HFFc6 (cell line): ENCODE measurements around the gene FASTKD3. TPM values are rescaled to one million over a fixed set of nuclear protein-coding genes. Genes with fewer than 3 reads are reported as not detected.
A peak's percentile ranks its signal among the peaks of the same experiment; 100 is the strongest.

Source experiments
- DNase-seq: peaks from one replicate; pipeline ENCODE4 v3.0.0-alpha.2; 2018
- H3K27ac Mint-ChIP-seq: 2 replicates; pipeline ENCODE4 v1.8.0; 2020; ENCODE audit warnings: mild to moderate bottlenecking, mixed read lengths
- H3K27me3 Mint-ChIP-seq: 2 replicates; pipeline ENCODE4 v1.8.0; 2021; ENCODE audit warnings: mild to moderate bottlenecking, moderate library complexity, mixed read lengths; ENCODE audit not compliant: insufficient read depth
- H3K36me3 Mint-ChIP-seq: 2 replicates; pipeline ENCODE4 v1.8.0; 2021; ENCODE audit warnings: low read depth, mixed read lengths
- H3K4me1 Mint-ChIP-seq: 2 replicates; pipeline ENCODE4 v1.8.0; 2020; ENCODE audit warnings: low read depth, mixed read lengths
- H3K4me3 Mint-ChIP-seq: 2 replicates; pipeline ENCODE4 v1.8.0; 2020; ENCODE audit warnings: mild to moderate bottlenecking, moderate library complexity, mixed read lengths
- H3K9me3 Mint-ChIP-seq: 2 replicates; pipeline ENCODE4 v1.8.0; 2020; ENCODE audit warnings: mild to moderate bottlenecking, mixed read lengths
- total RNA-seq, 6 experiments: library from RNA; stranded (reverse); fragmentation: NEBNext Ultra II Directional; extraction: Animal tissue kit (Norgen Biotek cat#: 25700); gene quantifications; 2 replicates in 1 of 6; 3 replicates in 5 of 6; pipeline ENCODE4 v1.2.3, GENCODE V29; 2021
- TF ChIP-seq, protein P1 (sequence below): fragments of 200-600 bp; sonication (generic); IDR thresholded peaks from 2 replicates; pipeline ENCODE4 v1.5.0; 2021; ENCODE audit warnings: antibody characterized with exemption, mild to moderate bottlenecking

Gene FASTKD3
- total RNA-seq, 6 experiments from 2014 or later = 6.6 to 8.5 (median 7.9) TPM

DNA sequence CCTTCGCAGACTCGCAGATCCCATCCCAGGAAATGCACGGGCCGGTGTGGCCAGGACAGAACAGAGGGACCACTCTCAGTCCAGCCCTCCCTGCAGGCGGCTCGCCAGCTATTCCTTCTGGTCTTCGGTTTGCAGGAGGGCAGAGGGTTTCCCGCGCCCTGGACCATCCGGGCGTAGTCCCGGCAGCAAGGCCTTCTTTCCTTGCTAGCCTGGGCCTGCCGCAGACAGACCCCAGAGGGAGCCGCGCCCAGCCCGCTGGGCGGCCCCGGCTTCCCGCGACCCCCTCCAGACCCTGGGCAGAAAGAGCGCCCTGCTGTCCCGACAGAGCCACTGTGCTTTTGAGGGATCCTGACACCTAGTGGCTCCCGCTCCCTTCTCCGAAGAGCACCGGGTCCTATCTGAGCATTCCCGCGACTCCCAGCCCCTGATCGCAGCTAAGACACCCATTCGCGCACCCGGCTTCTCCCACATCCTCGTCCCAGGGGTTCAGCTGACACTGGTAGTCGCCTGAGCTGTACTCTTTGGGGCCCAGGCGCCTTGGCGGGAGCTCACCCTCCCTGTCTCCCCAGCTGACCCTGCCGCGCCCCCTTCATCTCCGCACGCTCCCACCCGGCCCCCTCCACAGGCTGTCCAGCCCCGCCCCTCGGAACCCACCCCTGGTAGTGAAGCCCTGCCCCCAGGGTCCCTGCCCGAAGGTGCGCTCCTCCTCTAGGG, 19.0 kb downstream of the FASTKD3 start:
- Mint-ChIP-seq H3K9me3 (no peaks in the 10 kb centered on the region), H3K4me1 (no peaks in the 10 kb centered on the region), H3K4me3 (peak overlapping the region; percentile 11; the same call in 1 of the 2 replicates), H3K27ac (no peak overlapping the region), H3K27me3 (peaks cover 41% of the 10 kb centered on the region), H3K36me3 (no peaks in the 10 kb centered on the region)
- TF ChIP-seq, protein P1, sequence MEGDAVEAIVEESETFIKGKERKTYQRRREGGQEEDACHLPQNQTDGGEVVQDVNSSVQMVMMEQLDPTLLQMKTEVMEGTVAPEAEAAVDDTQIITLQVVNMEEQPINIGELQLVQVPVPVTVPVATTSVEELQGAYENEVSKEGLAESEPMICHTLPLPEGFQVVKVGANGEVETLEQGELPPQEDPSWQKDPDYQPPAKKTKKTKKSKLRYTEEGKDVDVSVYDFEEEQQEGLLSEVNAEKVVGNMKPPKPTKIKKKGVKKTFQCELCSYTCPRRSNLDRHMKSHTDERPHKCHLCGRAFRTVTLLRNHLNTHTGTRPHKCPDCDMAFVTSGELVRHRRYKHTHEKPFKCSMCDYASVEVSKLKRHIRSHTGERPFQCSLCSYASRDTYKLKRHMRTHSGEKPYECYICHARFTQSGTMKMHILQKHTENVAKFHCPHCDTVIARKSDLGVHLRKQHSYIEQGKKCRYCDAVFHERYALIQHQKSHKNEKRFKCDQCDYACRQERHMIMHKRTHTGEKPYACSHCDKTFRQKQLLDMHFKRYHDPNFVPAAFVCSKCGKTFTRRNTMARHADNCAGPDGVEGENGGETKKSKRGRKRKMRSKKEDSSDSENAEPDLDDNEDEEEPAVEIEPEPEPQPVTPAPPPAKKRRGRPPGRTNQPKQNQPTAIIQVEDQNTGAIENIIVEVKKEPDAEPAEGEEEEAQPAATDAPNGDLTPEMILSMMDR = peak; percentile 16; the same call in 1 of the 2 replicates
- DNase-seq = no peak

DNA sequence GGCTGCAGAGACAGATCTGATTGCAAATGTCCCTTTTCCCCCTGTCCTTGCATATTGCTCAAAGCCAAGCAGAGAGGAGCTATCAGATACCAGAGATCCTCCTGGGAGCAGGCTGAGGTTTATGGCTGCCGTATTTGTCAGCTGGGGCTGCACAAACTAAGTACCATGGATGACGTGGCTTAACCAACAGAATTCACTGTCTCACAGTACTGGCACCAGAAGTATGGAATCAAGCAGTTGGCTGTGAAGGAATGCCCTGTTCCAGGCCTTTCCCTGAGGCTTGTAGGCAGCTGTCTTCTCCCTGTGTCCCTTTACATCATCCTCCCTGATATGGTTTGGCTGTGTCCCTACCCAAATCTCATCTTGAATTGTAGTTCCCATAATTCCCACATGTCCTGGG, 20.5 kb downstream of the FASTKD3 start:
- no peaks in the 10 kb centered on the region for H3K36me3 Mint-ChIP-seq
- H3K4me3 Mint-ChIP-seq = no peak overlapping the region
- DNase-seq = no peak
- no peak overlapping the region for H3K27ac Mint-ChIP-seq
- H3K9me3 Mint-ChIP-seq = no peaks in the 10 kb centered on the region
- peaks cover 38% of the 10 kb centered on the region for H3K27me3 Mint-ChIP-seq
- TF ChIP-seq, protein P1 = no peak
- H3K4me1 Mint-ChIP-seq = no peaks in the 10 kb centered on the region

DNA sequence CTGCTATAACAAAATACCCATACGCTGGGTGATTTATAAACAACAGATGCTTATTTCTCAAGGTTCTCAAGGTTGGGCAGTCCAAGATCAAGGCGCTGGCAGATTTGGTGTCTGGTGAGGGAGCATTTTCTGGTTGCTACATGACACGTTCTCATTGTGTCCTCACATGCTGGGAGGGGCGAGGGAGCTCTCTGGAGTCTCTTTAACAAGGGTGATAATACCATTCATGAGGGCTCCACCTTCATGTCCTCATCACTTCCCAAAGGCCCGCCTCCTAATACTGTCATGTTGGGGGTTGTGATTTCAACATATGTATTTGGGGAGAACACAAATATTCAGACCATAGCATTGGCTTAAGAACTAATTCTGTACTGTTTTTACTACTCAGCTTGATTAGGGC, 22.5 kb downstream of the FASTKD3 start:
- no peaks in the 10 kb centered on the region; the same call in 1 of the 2 replicates for H3K9me3 Mint-ChIP-seq
- no peak for DNase-seq
- no peak overlapping the region for H3K27ac Mint-ChIP-seq
- H3K36me3 Mint-ChIP-seq = no peaks in the 10 kb centered on the region
- peaks cover 32% of the 10 kb centered on the region for H3K27me3 Mint-ChIP-seq
- no peaks in the 10 kb centered on the region for H3K4me1 Mint-ChIP-seq
- no peak overlapping the region for H3K4me3 Mint-ChIP-seq
- TF ChIP-seq, protein P1 = no peak

DNA sequence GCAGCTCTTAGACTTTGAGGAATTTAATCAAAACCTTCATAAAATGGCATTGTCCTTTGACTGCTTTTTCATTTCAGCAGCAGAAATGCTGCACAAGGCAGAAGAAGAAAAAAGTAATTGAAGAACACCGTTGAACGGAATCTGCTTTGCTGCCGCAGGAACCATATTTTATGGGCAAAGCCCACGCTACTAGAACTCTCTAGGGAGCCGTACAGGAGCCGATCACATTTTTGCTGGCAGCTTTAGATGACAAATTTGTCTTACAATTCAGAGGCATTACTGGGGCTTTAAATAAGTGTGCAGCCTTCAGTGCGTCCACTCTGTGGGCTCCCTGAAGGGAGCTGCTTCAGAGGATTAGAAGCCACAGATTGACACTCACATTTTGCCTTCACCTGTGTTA, 23.3 kb downstream of the FASTKD3 start:
- H3K27ac Mint-ChIP-seq = no peak overlapping the region
- TF ChIP-seq, protein P1 = no peak
- H3K27me3 Mint-ChIP-seq = peaks cover 29% of the 10 kb centered on the region

DNA sequence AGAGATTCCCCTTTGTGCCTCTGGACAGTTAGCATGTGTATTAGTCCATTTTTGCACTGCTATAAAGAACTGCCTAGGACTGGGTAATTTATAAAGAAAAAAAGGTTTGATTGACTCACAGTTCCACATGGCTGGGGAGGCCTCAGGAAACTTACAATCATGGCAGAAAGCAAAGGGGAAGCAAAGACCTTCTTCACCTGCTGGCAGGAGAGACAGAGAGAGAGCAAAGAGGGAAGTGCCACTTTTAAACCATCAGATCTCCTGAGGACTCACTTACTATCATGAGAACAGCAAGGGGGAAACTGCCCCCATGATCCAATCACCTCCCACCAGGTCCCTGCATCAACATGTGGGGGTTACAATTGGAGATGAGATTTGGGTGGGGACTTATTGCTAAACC, 23.9 kb downstream of the FASTKD3 start:
- no peak overlapping the region for H3K4me3 Mint-ChIP-seq
- H3K4me1 Mint-ChIP-seq = no peaks in the 10 kb centered on the region
- H3K27ac Mint-ChIP-seq = no peak overlapping the region
- no peaks in the 10 kb centered on the region for H3K36me3 Mint-ChIP-seq
- H3K27me3 Mint-ChIP-seq = peaks cover 27% of the 10 kb centered on the region
- no peak for DNase-seq
- H3K9me3 Mint-ChIP-seq = no peaks in the 10 kb centered on the region; the same call in 1 of the 2 replicates
- TF ChIP-seq, protein P1 = no peak

More for the DNA sequence above, 23.3 kb downstream of the FASTKD3 start:
- H3K4me1 Mint-ChIP-seq = no peaks in the 10 kb centered on the region
- no peaks in the 10 kb centered on the region for H3K36me3 Mint-ChIP-seq
- no peak overlapping the region for H3K4me3 Mint-ChIP-seq
- H3K9me3 Mint-ChIP-seq = no peaks in the 10 kb centered on the region; the same call in 1 of the 2 replicates
- no peak for DNase-seq
